ENCODE results near the gene RAG2. TPM values are rescaled to one million over a fixed set of nuclear protein-coding genes. Genes with fewer than 3 reads are reported as not detected.

The RAG2 gene
- total RNA-seq, 3 donors from 2014 or later, result not detected

- H3K4me3 ChIP-seq, result no peak overlapping the region
- H3K36me3 ChIP-seq (ENCODE audit: low read depth), result no peaks in the 10 kb centered on the region
- ATAC-seq, result no peak
These were observed 10.6 kb upstream of the RAG2 start for GRCh38 chr11:36608491-36609199.

GRCh38 chr11:36605221-36606216 lies 7.5 kb upstream of the RAG2 start:
- intact Hi-C loops (cut with DNase I, micrococcal nuclease), result no loop called here
- no peak for TF ChIP-seq CTCF (IDR thresholded peaks at IDR 0.05)
- H3K4me1 ChIP-seq (ENCODE audit: low read depth), result no peaks in the 10 kb centered on the region
- no peaks in the 10 kb centered on the region for H3K36me3 ChIP-seq (ENCODE audit: low read depth)
- H3K9me3 ChIP-seq, result no peaks in the 10 kb centered on the region
- no peak overlapping the region for H3K4me3 ChIP-seq
- ATAC-seq, result no peak
- no peak for DNase-seq

More at GRCh38 chr11:36608491-36609199, 10.6 kb upstream of the RAG2 start:
- Histone ChIP-seq H3K9me3 (no peaks in the 10 kb centered on the region), H3K4me1 (ENCODE audit: low read depth) (no peaks in the 10 kb centered on the region)
- DNase-seq, result no peak
- intact Hi-C loops (cut with DNase I, micrococcal nuclease), result no loop called here
- TF ChIP-seq CTCF (IDR thresholded peaks at IDR 0.05), result no peak

- H3K36me3 ChIP-seq (ENCODE audit: low read depth), result no peaks in the 10 kb centered on the region
- no peak overlapping the region for H3K4me3 ChIP-seq
- intact Hi-C loops (cut with DNase I, micrococcal nuclease), result no loop called here
- DNase-seq (no peak), ATAC-seq (no peak)
- TF ChIP-seq CTCF (IDR thresholded peaks at IDR 0.05), result no peak
- H3K4me1 ChIP-seq (ENCODE audit: low read depth), result no peaks in the 10 kb centered on the region
- H3K9me3 ChIP-seq, result no peaks in the 10 kb centered on the region
These were observed 4.1 kb upstream of the RAG2 start for GRCh38 chr11:36602135-36602534.

- DNase-seq (no peak), ATAC-seq (no peak)
- H3K4me1 ChIP-seq (ENCODE audit: low read depth), result no peaks in the 10 kb centered on the region
- no peaks in the 10 kb centered on the region for H3K9me3 ChIP-seq
- no peaks in the 10 kb centered on the region for H3K36me3 ChIP-seq (ENCODE audit: low read depth)
- H3K4me3 ChIP-seq, result no peak overlapping the region
- intact Hi-C loops (cut with DNase I, micrococcal nuclease), result no loop called here
- TF ChIP-seq CTCF (IDR thresholded peaks at IDR 0.05), result no peak
These were observed 3.1 kb upstream of the RAG2 start for GRCh38 chr11:36601155-36601554.

GRCh38 chr11:36600180-36600579 lies 2.1 kb upstream of the RAG2 start:
- no peak for ATAC-seq
- no peak for DNase-seq
- intact Hi-C loops (cut with DNase I, micrococcal nuclease), result no loop called here
- no peaks in the 10 kb centered on the region for H3K4me1 ChIP-seq (ENCODE audit: low read depth)
- no peaks in the 10 kb centered on the region for H3K9me3 ChIP-seq
- TF ChIP-seq CTCF (IDR thresholded peaks at IDR 0.05), result no peak
- no peaks in the 10 kb centered on the region for H3K36me3 ChIP-seq (ENCODE audit: low read depth)
- no peak overlapping the region for H3K4me3 ChIP-seq
